ENCODE measurements around the gene DPM1. TPM values are rescaled to one million over a fixed set of nuclear protein-coding genes. Genes with fewer than 3 reads are reported as not detected.

The DPM1 gene
- total and polyA plus RNA-seq, 2 donors (not counting 3 experiments of a cell fraction or from before 2014, with no cell fraction given) = 33.9 to 41.9 TPM

DNA sequence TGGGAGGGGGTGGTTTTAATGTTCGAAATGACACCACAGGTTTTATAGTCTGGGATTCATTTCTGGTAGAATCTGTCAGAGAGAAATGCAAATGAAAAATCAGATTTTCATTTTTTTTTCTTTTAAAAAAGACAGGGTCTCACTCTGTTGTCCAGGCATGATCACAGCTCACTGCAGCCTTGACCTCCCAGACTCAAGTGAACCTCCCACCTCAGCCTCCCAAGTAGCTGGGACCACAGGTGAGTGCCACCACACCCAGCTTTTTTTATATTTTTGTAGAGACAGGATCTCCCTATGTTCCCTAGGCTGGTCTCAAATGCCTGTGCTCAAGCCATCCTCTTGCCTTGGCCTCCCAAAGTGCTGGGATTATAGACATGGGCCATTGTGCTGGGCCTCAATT, 24.7 kb downstream of the DPM1 start:
- Histone ChIP-seq H3K9me3 (replicated peaks; ENCODE audit: control insufficient read depth, insufficient read depth, low read length) (no peaks in the 10 kb centered on the region), H3K4me1 (ENCODE audit: control insufficient read depth, extremely low read depth, insufficient read depth, low read length) (peaks cover 11% of the 10 kb centered on the region), H3K27me3 (ENCODE audit: control insufficient read depth in 2 of 2, insufficient read depth in 2 of 2, low read length in 2 of 2) (no peaks in the 10 kb centered on the region), H2AFZ (ENCODE audit: low read depth, low read length) (no peak overlapping the region), H3K36me3 (ENCODE audit: control insufficient read depth in 2 of 2, extremely low read depth in 1 of 2, insufficient read depth in 2 of 2, low read length in 2 of 2) (peaks cover 3 to 30% of the 10 kb centered on the region in 2 experiments), H3K79me2 (ENCODE audit: control insufficient read depth, insufficient read depth, low read length) (peaks cover 24% of the 10 kb centered on the region), H3K27ac (ENCODE audit: insufficient read depth, low read depth, low read length) (no peak overlapping the region), H3K9ac (replicated peaks; ENCODE audit: extremely low read depth, insufficient read depth, low read length) (no peak overlapping the region), H4K20me1 (replicated peaks; ENCODE audit: control insufficient read depth, extremely low read depth, insufficient read depth, low read length) (peaks cover 6% of the 10 kb centered on the region), H3K4me2 (ENCODE audit: insufficient read depth, low read length) (no peak overlapping the region), H3K9me1 (replicated peaks; ENCODE audit: control insufficient read depth, extremely low read depth, insufficient read depth, low read length) (no peaks in the 10 kb centered on the region), H3K4me3 (replicated peaks in 1 of 3; ENCODE audit: insufficient read depth in 1 of 3, low read depth in 1 of 3, low read length in 3 of 3) (no peak overlapping the region)
- BruUV-seq (replicated peaks) = no TSS peak
- POLR2A ChIA-PET = interaction anchor here (1.0 kb wide), 1 partner anchor 25 kb away, joined by 3 read pairs; the partner anchor contains the start of gene MOCS3
- no peak for TF ChIP-seq FOS (IDR thresholded peaks at IDR 0.05; ENCODE audit: borderline replicate concordance, insufficient read depth, low read length)
- intact Hi-C loops (cut with micrococcal nuclease) = no loop called here
- DNase-seq (ENCODE audit: low read depth, low spot score) (no peak), FAIRE-seq (no peak)
- CTCF ChIA-PET = interaction anchor here (1.9 kb wide), 1 partner anchor 139 kb away, joined by 7 read pairs; the partner anchor contains the start of gene BCAS4
- dilution Hi-C loops (cut with MboI; ENCODE audit: extremely low pct_ligation_motif_present, low sequenced_read_pairs) = no loop called here

DNA sequence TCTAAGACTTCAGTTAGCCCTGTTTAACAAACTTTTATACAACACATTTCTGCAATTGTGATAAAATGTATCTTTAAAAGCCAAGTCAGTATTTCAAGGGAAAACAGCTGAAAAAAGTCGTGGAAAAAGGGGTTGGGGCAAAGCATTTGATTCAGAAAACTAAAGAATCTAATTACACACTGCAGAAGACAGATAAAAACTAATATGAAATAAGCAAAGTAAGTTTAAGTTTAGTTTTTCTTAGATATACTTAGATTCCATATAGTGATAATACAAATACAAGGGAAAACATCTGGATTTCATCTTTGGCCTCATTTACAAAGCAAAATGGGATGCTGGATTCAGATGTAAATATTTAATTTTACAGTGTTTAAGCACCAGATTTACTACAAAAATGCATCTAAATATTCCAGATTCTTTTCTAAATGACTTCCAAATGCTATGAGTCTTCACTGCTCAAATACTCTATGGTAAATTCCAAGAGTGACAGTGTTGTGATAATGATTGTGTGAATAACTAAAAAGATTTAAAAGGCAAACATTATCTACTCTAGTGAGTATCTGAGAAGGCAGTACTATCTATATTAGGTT, 25.5 kb downstream of the DPM1 start:
- H3K27me3 ChIP-seq (ENCODE audit: control insufficient read depth in 2 of 2, insufficient read depth in 2 of 2, low read length in 2 of 2) = no peaks in the 10 kb centered on the region
- H3K9ac ChIP-seq (replicated peaks; ENCODE audit: extremely low read depth, insufficient read depth, low read length) = no peak overlapping the region
- no peak overlapping the region for H3K27ac ChIP-seq (ENCODE audit: insufficient read depth, low read depth, low read length)
- peaks cover 4 to 34% of the 10 kb centered on the region in 2 experiments for H3K36me3 ChIP-seq (ENCODE audit: control insufficient read depth in 2 of 2, extremely low read depth in 1 of 2, insufficient read depth in 2 of 2, low read length in 2 of 2)
- no peaks in the 10 kb centered on the region for H3K9me1 ChIP-seq (replicated peaks; ENCODE audit: control insufficient read depth, extremely low read depth, insufficient read depth, low read length)
- TF ChIP-seq, protein P1, sequence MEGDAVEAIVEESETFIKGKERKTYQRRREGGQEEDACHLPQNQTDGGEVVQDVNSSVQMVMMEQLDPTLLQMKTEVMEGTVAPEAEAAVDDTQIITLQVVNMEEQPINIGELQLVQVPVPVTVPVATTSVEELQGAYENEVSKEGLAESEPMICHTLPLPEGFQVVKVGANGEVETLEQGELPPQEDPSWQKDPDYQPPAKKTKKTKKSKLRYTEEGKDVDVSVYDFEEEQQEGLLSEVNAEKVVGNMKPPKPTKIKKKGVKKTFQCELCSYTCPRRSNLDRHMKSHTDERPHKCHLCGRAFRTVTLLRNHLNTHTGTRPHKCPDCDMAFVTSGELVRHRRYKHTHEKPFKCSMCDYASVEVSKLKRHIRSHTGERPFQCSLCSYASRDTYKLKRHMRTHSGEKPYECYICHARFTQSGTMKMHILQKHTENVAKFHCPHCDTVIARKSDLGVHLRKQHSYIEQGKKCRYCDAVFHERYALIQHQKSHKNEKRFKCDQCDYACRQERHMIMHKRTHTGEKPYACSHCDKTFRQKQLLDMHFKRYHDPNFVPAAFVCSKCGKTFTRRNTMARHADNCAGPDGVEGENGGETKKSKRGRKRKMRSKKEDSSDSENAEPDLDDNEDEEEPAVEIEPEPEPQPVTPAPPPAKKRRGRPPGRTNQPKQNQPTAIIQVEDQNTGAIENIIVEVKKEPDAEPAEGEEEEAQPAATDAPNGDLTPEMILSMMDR (IDR thresholded peaks at IDR 0.05; ENCODE audit: extremely low read depth in 1 of 2, insufficient read depth in 1 of 2, low read depth in 1 of 2, low read length in 2 of 2) = no peak
- TF ChIP-seq GATA2 (IDR thresholded peaks at IDR 0.05; ENCODE audit: insufficient read depth, insufficient read length, low read depth, low read length) (no peak), FOS (IDR thresholded peaks at IDR 0.05; ENCODE audit: borderline replicate concordance, insufficient read depth, low read length) (no peak), MYC (IDR thresholded peaks at IDR 0.05; ENCODE audit: low read depth, low read length) (no peak), JUN (IDR thresholded peaks at IDR 0.05; ENCODE audit: borderline replicate concordance, insufficient read depth, insufficient read length, low read depth) (no peak), POLR2AphosphoS5 (IDR thresholded peaks at IDR 0.05; ENCODE audit: insufficient read depth, low read depth, low read length) (no peak)
- no peak overlapping the region for H2AFZ ChIP-seq (ENCODE audit: low read depth, low read length)
- no peak overlapping the region for H3K4me2 ChIP-seq (ENCODE audit: insufficient read depth, low read length)
- no peak overlapping the region for H3K4me3 ChIP-seq (replicated peaks in 1 of 3; ENCODE audit: insufficient read depth in 1 of 3, low read depth in 1 of 3, low read length in 3 of 3)
- peaks cover 32% of the 10 kb centered on the region for H3K79me2 ChIP-seq (ENCODE audit: control insufficient read depth, insufficient read depth, low read length)
- peaks cover 15% of the 10 kb centered on the region for H3K4me1 ChIP-seq (ENCODE audit: control insufficient read depth, extremely low read depth, insufficient read depth, low read length)
- H3K9me3 ChIP-seq (replicated peaks; ENCODE audit: control insufficient read depth, insufficient read depth, low read length) = no peaks in the 10 kb centered on the region
- BruUV-seq (replicated peaks) = no TSS peak
- POLR2A ChIA-PET = interaction anchor here (2.2 kb wide), 1 partner anchor 25 kb away, joined by 15 read pairs; the partner anchor contains the start of genes DPM1 and MOCS3
- FAIRE-seq (no peak), DNase-seq (ENCODE audit: low read depth, low spot score) (no peak)
- dilution Hi-C loops (cut with MboI; ENCODE audit: extremely low pct_ligation_motif_present, low sequenced_read_pairs) (no loop called here), intact Hi-C loops (cut with micrococcal nuclease) (no loop called here)
- CTCF ChIA-PET = interaction anchor here (1.8 to 4.9 kb wide), 4 partner anchors 8 to 138 kb away, joined by 4 to 57 read pairs (median 8); partner anchors contain the start of genes BCAS4, DPM1 and MOCS3
- peaks cover 12% of the 10 kb centered on the region for H4K20me1 ChIP-seq (replicated peaks; ENCODE audit: control insufficient read depth, extremely low read depth, insufficient read depth, low read length)
